Activated B cell treated with CpG ODN at 0.5 μM for 24 hours (primary cell): ENCODE measurements around the gene LRBA. TPM values are rescaled to one million over a fixed set of nuclear protein-coding genes. Genes with fewer than 3 reads are reported as not detected.

Experiments used
- ATAC-seq: fragments of 200-7000 bp; cut with Tn5 transposase; one replicate; pipeline ENCODE4 v1.10.0; 2021; ENCODE audit warnings: low read depth, mild to moderate bottlenecking, moderate library complexity
- CTCF ChIA-PET: fragments of 350-600 bp; sonication (Branson Sonifier 250); formaldehyde crosslinking; loops from one replicate; lab custom pipeline; 2021; ENCODE audit warnings: antibody characterized with exemption; lab: Charles Lee
- POLR2A ChIA-PET: fragments of 350-600 bp; sonication (Branson Sonifier 250); formaldehyde crosslinking; loops from one replicate; lab custom pipeline; 2021; ENCODE audit warnings: antibody characterized with exemption; lab: Charles Lee
- DNase-seq: peaks from one replicate; pipeline ENCODE4 v3.0.0; 2022
- H3K27ac Mint-ChIP-seq: one replicate; pipeline ENCODE4 v1.8.0; 2020; ENCODE audit warnings: mixed read lengths
- H3K27me3 Mint-ChIP-seq: one replicate; pipeline ENCODE4 v1.8.0; 2021; ENCODE audit warnings: mixed read lengths
- H3K36me3 Mint-ChIP-seq: one replicate; pipeline ENCODE4 v1.8.0; 2021; ENCODE audit warnings: low read depth, mixed read lengths
- H3K4me1 Mint-ChIP-seq: one replicate; pipeline ENCODE4 v1.8.0; 2021; ENCODE audit warnings: mixed read lengths
- H3K4me3 Mint-ChIP-seq: one replicate; pipeline ENCODE4 v1.8.0; 2020; ENCODE audit warnings: mild to moderate bottlenecking, mixed read lengths
- H3K9me3 Mint-ChIP-seq: one replicate; pipeline ENCODE4 v1.8.0; 2020; ENCODE audit warnings: mixed read lengths
- CTCF ChIP-seq: fragments of 200-600 bp; IDR thresholded peaks from one replicate; pipeline ENCODE4 v1.8.0; 2022; ENCODE audit warnings: antibody characterized with exemption, mild to moderate bottlenecking
- intact Hi-C: fragments of 100-400 bp; cut with micrococcal nuclease; formaldehyde crosslinking; loops from one replicate; pipeline ENCODE4 v1.15.1; 2024
- total RNA-seq: library from RNA; stranded (reverse); gene quantifications from 2 replicates; pipeline ENCODE4 v1.2.3, GENCODE V29; 2022

LRBA gene
- total RNA-seq, 1 donor from 2014 or later = 66.5 TPM

- ChIA-PET POLR2A (no interaction called here), CTCF (no interaction called here)
- Mint-ChIP-seq H3K27ac (no peak overlapping the region), H3K4me3 (no peak overlapping the region), H3K27me3 (no peaks in the 10 kb centered on the region), H3K36me3 (peaks cover 42% of the 10 kb centered on the region), H3K9me3 (no peaks in the 10 kb centered on the region), H3K4me1 (peaks cover 18% of the 10 kb centered on the region)
- no peak for DNase-seq
- no peak for ATAC-seq
- TF ChIP-seq CTCF = no peak
- intact Hi-C loops = no loop called here
Observed at GRCh38 chr4:150822407-150822806, 192.7 kb downstream of the LRBA start.

- CTCF ChIA-PET = no interaction called here
- ATAC-seq (no peak), DNase-seq (no peak)
- H3K4me1 Mint-ChIP-seq = peaks cover 10% of the 10 kb centered on the region
- H3K4me3 Mint-ChIP-seq = no peak overlapping the region
- intact Hi-C loops = no loop called here
- POLR2A ChIA-PET = no interaction called here
- H3K27ac Mint-ChIP-seq = no peak overlapping the region
- H3K27me3 Mint-ChIP-seq = no peaks in the 10 kb centered on the region
- H3K36me3 Mint-ChIP-seq = peaks cover 41% of the 10 kb centered on the region
- H3K9me3 Mint-ChIP-seq = peaks cover 3% of the 10 kb centered on the region
- TF ChIP-seq CTCF = no peak
Observed at GRCh38 chr4:150821641-150822040, 193.4 kb downstream of the LRBA start.

GRCh38 chr4:150820409-150820808, 194.7 kb downstream of the LRBA start:
- ChIA-PET CTCF (no interaction called here), POLR2A (no interaction called here)
- ATAC-seq = no peak
- Mint-ChIP-seq H3K27ac (no peak overlapping the region), H3K4me1 (no peaks in the 10 kb centered on the region), H3K27me3 (no peaks in the 10 kb centered on the region), H3K36me3 (peaks cover 41% of the 10 kb centered on the region), H3K9me3 (peaks cover 3% of the 10 kb centered on the region), H3K4me3 (no peak overlapping the region)
- TF ChIP-seq CTCF = no peak
- intact Hi-C loops = no loop called here
- no peak for DNase-seq

- intact Hi-C loops = no loop called here
- TF ChIP-seq CTCF = no peak
- Mint-ChIP-seq H3K36me3 (peaks cover 34% of the 10 kb centered on the region), H3K27me3 (no peaks in the 10 kb centered on the region), H3K9me3 (peaks cover 3% of the 10 kb centered on the region), H3K4me1 (no peaks in the 10 kb centered on the region), H3K27ac (no peak overlapping the region), H3K4me3 (no peak overlapping the region)
- POLR2A ChIA-PET = no interaction called here
- no peak for DNase-seq
- ATAC-seq = no peak
- CTCF ChIA-PET = interaction anchor here (1.2 kb wide), 1 partner anchor 48 kb away, joined by 3 read pairs; no protein-coding TSS in a partner anchor
Observed at GRCh38 chr4:150818661-150819060, 196.4 kb downstream of the LRBA start.

- Mint-ChIP-seq H3K36me3 (peaks cover 33% of the 10 kb centered on the region), H3K4me1 (no peaks in the 10 kb centered on the region), H3K9me3 (peaks cover 3% of the 10 kb centered on the region), H3K27me3 (no peaks in the 10 kb centered on the region), H3K4me3 (no peak overlapping the region), H3K27ac (no peak overlapping the region)
- intact Hi-C loops = no loop called here
- no peak for TF ChIP-seq CTCF
- ChIA-PET POLR2A (no interaction called here), CTCF (interaction anchor here (0.6 to 1.2 kb wide), 3 partner anchors 10 to 1720 kb away, joined by 3 to 4 read pairs (median 3); no protein-coding TSS in a partner anchor)
- ATAC-seq (no peak), DNase-seq (no peak)
Observed at GRCh38 chr4:150817804-150818528, 197.1 kb downstream of the LRBA start.
